ENCODE data around the gene PMPCA. TPM values are rescaled to one million over a fixed set of nuclear protein-coding genes. Genes with fewer than 3 reads are reported as not detected.

PMPCA gene
- total and polyA plus RNA-seq, 2 experiments from 2014 or later: 61.3 to 88.2 TPM

DNA sequence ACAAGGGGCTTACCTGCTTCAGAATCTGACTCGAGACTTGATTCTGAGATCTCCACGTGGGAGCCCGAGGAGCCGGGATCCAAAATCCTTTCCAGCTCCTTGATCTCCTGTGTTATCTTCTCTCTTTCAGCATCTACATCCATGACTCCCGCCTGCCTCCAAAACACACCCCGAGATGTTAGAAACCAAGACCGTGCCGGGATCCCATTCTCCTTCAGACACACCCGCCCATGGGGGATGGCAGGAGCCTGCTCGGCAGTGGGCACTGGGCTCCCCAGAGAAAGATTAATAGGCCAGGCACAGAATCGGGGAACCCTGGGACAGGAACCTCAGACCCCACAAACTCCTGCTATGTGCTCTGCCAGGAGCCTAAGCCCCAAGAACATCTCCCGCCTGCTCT, 12.2 kb upstream of the PMPCA start:
- ATAC-seq: no peak
- Histone ChIP-seq H3F3A (replicated peaks; ENCODE audit: low read depth) (peaks cover 26% of the 10 kb centered on the region), H2AFZ (no peak overlapping the region), H3K79me2 (replicated peaks; ENCODE audit: insufficient read depth) (peaks cover 26% of the 10 kb centered on the region), H3K4me1 (ENCODE audit: insufficient read depth) (peaks cover 3% of the 10 kb centered on the region; the same call in 1 of the 2 replicates), H3K4me3 (no peak overlapping the region), H3K27ac (ENCODE audit: low read depth) (no peak overlapping the region), H3K4me2 (no peak overlapping the region), H3K36me3 (ENCODE audit: insufficient read depth) (0 out of 2 replicates have a peak, but pooled peaks cover 14% of the 10 kb centered on the region), H3K9me2 (ENCODE audit: insufficient read depth) (no peaks in the 10 kb centered on the region), H3K27me3 (ENCODE audit: insufficient read depth) (no peaks in the 10 kb centered on the region), H4K20me1 (replicated peaks; ENCODE audit: insufficient read depth) (peaks cover 3% of the 10 kb centered on the region; the same call in 1 of the 2 replicates)
- Mint-ChIP-seq H3K27me3 (ENCODE audit: insufficient read depth, low read depth, poor library complexity) (peaks cover 17% of the 10 kb centered on the region), H3K4me3 (peak overlapping the region; percentile 90), H3K36me3 (ENCODE audit: low read depth) (peaks cover 63% of the 10 kb centered on the region), H3K4me1 (peaks cover 9% of the 10 kb centered on the region), H3K27ac (no peak overlapping the region), H3K9me3 (no peaks in the 10 kb centered on the region; the same call in 2 of the 3 replicates)
- DNase-seq (ENCODE audit: low spot score): no peak
- TF ChIP-seq STAT1 (IDR thresholded peaks at IDR 0.05; ENCODE audit: unreplicated experiment): no peak

DNA sequence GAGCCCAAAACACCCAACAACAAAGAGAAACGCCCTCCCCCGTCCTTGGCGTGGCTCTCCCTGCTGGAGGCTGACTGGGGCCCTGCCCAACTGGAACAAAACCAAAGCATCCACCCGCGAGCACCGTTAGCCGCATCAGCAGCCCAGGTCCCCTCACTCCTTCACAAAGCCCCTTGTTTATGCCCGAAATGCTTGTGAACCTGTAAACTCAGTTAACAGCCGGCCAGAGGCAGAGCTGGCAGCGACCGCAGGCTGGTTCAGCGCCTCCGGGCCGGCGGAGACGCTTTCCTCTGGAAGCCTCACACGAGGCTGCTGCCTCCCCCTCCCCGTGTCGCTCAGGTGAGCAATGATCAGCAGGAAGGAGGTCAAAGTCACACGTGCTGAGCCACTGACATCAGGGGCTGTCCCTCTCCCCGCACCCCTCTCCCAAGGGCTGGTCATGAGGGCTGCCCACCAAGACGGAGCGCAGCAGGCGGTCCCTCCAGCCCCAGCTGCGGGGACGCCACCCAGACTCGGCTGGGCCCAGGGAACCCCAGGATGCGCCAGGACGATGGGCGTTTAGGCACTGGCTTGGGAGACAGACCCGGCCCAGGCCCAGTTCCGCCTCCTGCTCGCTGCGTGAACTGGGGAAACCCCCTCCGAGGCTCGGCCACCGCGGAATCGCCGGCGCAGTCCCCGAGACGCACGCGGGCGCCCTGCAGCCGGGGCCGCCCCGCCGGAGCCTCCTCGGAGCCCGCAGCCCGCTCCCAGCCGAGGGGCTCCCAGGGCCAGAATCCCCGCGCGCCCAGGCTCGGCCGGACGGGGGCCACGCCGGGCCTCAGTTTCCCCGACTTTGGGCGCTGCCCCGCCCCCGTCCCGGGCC, 11.1 kb upstream of the PMPCA start:
- Histone ChIP-seq H3F3A (replicated peaks; ENCODE audit: low read depth) (peaks cover 26% of the 10 kb centered on the region), H3K4me3 (peak overlapping the region; percentile 89), H3K36me3 (ENCODE audit: insufficient read depth) (0 out of 2 replicates have a peak, but pooled peaks cover 14% of the 10 kb centered on the region), H3K9me2 (ENCODE audit: insufficient read depth) (no peaks in the 10 kb centered on the region), H3K79me2 (replicated peaks; ENCODE audit: insufficient read depth) (peaks cover 26% of the 10 kb centered on the region), H3K27me3 (ENCODE audit: insufficient read depth) (no peaks in the 10 kb centered on the region), H3K27ac (ENCODE audit: low read depth) (0 out of 2 replicates have a peak overlapping the region, but pooled peaks have one; percentile 39), H4K20me1 (replicated peaks; ENCODE audit: insufficient read depth) (peaks cover 3% of the 10 kb centered on the region; the same call in 1 of the 2 replicates), H2AFZ (no peak overlapping the region; the same call in 1 of the 2 replicates), H3K4me2 (peak overlapping the region; percentile 96), H3K4me1 (ENCODE audit: insufficient read depth) (peaks cover 3% of the 10 kb centered on the region; the same call in 1 of the 2 replicates)
- TF ChIP-seq EZH2 (IDR thresholded peaks at IDR 0.05; ENCODE audit: low read depth, unreplicated experiment): no peak
- no peak for TF ChIP-seq STAT1 (IDR thresholded peaks at IDR 0.05; ENCODE audit: unreplicated experiment)
- TF ChIP-seq ZNF114 (CRISPR knock-in tag; IDR thresholded peaks at IDR 0.05): no peak
- TF ChIP-seq, protein P1, sequence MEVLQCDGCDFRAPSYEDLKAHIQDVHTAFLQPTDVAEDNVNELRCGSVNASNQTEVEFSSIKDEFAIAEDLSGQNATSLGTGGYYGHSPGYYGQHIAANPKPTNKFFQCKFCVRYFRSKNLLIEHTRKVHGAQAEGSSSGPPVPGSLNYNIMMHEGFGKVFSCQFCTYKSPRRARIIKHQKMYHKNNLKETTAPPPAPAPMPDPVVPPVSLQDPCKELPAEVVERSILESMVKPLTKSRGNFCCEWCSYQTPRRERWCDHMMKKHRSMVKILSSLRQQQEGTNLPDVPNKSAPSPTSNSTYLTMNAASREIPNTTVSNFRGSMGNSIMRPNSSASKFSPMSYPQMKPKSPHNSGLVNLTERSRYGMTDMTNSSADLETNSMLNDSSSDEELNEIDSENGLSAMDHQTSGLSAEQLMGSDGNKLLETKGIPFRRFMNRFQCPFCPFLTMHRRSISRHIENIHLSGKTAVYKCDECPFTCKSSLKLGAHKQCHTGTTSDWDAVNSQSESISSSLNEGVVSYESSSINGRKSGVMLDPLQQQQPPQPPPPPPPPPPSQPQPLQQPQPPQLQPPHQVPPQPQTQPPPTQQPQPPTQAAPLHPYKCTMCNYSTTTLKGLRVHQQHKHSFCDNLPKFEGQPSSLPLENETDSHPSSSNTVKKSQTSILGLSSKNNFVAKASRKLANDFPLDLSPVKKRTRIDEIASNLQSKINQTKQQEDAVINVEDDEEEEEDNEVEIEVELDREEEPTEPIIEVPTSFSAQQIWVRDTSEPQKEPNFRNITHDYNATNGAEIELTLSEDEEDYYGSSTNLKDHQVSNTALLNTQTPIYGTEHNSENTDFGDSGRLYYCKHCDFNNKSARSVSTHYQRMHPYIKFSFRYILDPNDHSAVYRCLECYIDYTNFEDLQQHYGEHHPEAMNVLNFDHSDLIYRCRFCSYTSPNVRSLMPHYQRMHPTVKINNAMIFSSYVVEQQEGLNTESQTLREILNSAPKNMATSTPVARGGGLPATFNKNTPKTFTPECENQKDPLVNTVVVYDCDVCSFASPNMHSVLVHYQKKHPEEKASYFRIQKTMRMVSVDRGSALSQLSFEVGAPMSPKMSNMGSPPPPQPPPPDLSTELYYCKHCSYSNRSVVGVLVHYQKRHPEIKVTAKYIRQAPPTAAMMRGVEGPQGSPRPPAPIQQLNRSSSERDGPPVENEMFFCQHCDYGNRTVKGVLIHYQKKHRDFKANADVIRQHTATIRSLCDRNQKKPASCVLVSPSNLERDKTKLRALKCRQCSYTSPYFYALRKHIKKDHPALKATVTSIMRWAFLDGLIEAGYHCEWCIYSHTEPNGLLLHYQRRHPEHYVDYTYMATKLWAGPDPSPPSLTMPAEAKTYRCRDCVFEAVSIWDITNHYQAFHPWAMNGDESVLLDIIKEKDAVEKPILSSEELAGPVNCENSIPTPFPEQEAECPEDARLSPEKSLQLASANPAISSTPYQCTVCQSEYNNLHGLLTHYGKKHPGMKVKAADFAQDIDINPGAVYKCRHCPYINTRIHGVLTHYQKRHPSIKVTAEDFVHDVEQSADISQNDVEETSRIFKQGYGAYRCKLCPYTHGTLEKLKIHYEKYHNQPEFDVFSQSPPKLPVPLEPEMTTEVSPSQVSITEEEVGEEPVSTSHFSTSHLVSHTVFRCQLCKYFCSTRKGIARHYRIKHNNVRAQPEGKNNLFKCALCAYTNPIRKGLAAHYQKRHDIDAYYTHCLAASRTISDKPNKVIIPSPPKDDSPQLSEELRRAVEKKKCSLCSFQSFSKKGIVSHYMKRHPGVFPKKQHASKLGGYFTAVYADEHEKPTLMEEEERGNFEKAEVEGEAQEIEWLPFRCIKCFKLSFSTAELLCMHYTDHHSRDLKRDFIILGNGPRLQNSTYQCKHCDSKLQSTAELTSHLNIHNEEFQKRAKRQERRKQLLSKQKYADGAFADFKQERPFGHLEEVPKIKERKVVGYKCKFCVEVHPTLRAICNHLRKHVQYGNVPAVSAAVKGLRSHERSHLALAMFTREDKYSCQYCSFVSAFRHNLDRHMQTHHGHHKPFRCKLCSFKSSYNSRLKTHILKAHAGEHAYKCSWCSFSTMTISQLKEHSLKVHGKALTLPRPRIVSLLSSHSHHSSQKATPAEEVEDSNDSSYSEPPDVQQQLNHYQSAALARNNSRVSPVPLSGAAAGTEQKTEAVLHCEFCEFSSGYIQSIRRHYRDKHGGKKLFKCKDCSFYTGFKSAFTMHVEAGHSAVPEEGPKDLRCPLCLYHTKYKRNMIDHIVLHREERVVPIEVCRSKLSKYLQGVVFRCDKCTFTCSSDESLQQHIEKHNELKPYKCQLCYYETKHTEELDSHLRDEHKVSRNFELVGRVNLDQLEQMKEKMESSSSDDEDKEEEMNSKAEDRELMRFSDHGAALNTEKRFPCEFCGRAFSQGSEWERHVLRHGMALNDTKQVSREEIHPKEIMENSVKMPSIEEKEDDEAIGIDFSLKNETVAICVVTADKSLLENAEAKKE (CRISPR knock-in tag; IDR thresholded peaks at IDR 0.05): no peak
- no peak for TF ChIP-seq JUNB (IDR thresholded peaks at IDR 0.05; ENCODE audit: unreplicated experiment)
- H3K4me3 Mint-ChIP-seq: peak overlapping the region; percentile 90
- ATAC-seq (peak; percentile 23), DNase-seq (ENCODE audit: low spot score) (peak; percentile 36)
- no peaks in the 10 kb centered on the region; the same call in 2 of the 3 replicates for H3K9me3 Mint-ChIP-seq
- peaks cover 64% of the 10 kb centered on the region for H3K36me3 Mint-ChIP-seq (ENCODE audit: low read depth)
- peak overlapping the region; percentile 90 for H3K27ac Mint-ChIP-seq
- peaks cover 9% of the 10 kb centered on the region for H3K4me1 Mint-ChIP-seq
- H3K27me3 Mint-ChIP-seq (ENCODE audit: insufficient read depth, low read depth, poor library complexity): peaks cover 17% of the 10 kb centered on the region

All from GM23338 (cell line).